ENCODE measurements around the gene MYH7.
"Not testable (repeated sequence)": the region's sequence is repeated elsewhere in the genome, so short reads cannot be mapped to it uniquely, and the experiment has no call there.

The MYH7 gene

GRCh38 chr14:23430016-23430722, 5.3 kb downstream of the MYH7 start:
- no peaks in the 10 kb centered on the region for H3F3A ChIP-seq (ENCODE audit: insufficient read depth)
- peaks cover 4% of the 10 kb centered on the region; the same call in 1 of the 2 replicates for H3K27me3 ChIP-seq (ENCODE audit: low read length)
- H3K4me2 ChIP-seq (ENCODE audit: low read depth, low read length, poor library complexity, severe bottlenecking): no peak overlapping the region
- TF ChIP-seq, protein P1, sequence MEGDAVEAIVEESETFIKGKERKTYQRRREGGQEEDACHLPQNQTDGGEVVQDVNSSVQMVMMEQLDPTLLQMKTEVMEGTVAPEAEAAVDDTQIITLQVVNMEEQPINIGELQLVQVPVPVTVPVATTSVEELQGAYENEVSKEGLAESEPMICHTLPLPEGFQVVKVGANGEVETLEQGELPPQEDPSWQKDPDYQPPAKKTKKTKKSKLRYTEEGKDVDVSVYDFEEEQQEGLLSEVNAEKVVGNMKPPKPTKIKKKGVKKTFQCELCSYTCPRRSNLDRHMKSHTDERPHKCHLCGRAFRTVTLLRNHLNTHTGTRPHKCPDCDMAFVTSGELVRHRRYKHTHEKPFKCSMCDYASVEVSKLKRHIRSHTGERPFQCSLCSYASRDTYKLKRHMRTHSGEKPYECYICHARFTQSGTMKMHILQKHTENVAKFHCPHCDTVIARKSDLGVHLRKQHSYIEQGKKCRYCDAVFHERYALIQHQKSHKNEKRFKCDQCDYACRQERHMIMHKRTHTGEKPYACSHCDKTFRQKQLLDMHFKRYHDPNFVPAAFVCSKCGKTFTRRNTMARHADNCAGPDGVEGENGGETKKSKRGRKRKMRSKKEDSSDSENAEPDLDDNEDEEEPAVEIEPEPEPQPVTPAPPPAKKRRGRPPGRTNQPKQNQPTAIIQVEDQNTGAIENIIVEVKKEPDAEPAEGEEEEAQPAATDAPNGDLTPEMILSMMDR (IDR thresholded peaks at IDR 0.05; ENCODE audit: insufficient read depth, low read length, poor library complexity, severe bottlenecking): no peak
- no peak for TF ChIP-seq EZH2phosphoT487 (conservative IDR thresholded peaks at IDR 0.05; ENCODE audit: low read length)
- H4K20me1 ChIP-seq (ENCODE audit: low read depth, low read length): no peaks in the 10 kb centered on the region
- no peaks in the 10 kb centered on the region for H3K9me3 ChIP-seq (ENCODE audit: insufficient read depth, low read length)
- no peak overlapping the region for H3K4me3 ChIP-seq (ENCODE audit: insufficient read depth, low read length, poor library complexity, severe bottlenecking)
- no peak overlapping the region for H3K9ac ChIP-seq (ENCODE audit: low read length)
- no peaks in the 10 kb centered on the region for H3K36me3 ChIP-seq (ENCODE audit: low read length)
- H3K9me2 ChIP-seq (replicated peaks; ENCODE audit: insufficient read depth, low read length): no peaks in the 10 kb centered on the region
- no peaks in the 10 kb centered on the region for H3K79me2 ChIP-seq (ENCODE audit: insufficient read depth, low read length)
- no peak overlapping the region for H3K27ac ChIP-seq (ENCODE audit: low read depth, low read length)
- H2AFZ ChIP-seq (ENCODE audit: low read depth, low read length, severe bottlenecking): no peak overlapping the region

DNA sequence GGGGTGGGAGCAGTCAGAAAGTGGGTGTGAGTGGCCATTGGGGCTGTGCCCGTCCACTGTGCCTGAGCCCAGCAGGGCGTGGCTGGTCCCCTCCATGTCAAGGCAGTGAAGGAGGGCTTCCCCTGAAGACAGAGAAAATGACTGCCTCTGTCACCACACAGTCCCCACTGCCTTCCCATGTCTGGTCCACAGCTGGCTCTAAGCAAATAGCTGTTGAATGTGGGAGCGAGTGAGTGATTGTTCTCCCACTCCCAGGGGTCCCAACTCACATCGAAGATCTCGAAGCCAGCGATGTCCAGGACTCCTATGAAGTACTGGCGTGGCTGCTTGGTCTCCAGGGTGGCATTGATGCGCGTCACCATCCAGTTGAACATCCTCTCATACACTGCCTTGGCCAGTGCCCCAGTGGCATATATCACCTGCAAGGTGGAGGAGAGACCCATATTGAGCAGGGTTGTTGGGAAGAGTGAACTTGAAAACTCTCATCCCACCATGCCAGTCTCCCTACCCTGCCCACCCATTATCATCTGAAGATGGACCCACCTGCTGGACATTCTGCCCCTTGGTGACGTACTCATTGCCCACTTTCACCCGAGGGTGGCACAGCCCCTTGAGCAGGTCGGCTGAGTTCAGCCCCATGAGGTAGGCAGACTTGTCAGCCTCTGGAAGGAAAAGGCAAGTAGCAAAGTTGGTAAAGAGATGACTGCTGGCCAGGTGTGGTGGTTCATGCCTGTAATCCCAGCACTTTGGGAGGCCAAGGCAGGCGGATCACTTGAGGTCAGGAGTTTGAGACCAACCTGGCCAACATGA, 6.6 kb downstream of the MYH7 start:
- Histone ChIP-seq H3K27me3 (ENCODE audit: low read length) (peaks cover 4% of the 10 kb centered on the region; the same call in 1 of the 2 replicates), H3K9me3 (ENCODE audit: insufficient read depth, low read length) (no peaks in the 10 kb centered on the region), H2AFZ (ENCODE audit: low read depth, low read length, severe bottlenecking) (no peak overlapping the region), H3K4me2 (ENCODE audit: low read depth, low read length, poor library complexity, severe bottlenecking) (no peak overlapping the region), H3K36me3 (ENCODE audit: low read length) (no peaks in the 10 kb centered on the region), H4K20me1 (ENCODE audit: low read depth, low read length) (no peaks in the 10 kb centered on the region), H3K27ac (ENCODE audit: low read depth, low read length) (no peak overlapping the region), H3F3A (ENCODE audit: insufficient read depth) (no peaks in the 10 kb centered on the region), H3K9me2 (replicated peaks; ENCODE audit: insufficient read depth, low read length) (no peaks in the 10 kb centered on the region), H3K4me3 (ENCODE audit: insufficient read depth, low read length, poor library complexity, severe bottlenecking) (no peak overlapping the region), H3K9ac (ENCODE audit: low read length) (no peak overlapping the region), H3K79me2 (ENCODE audit: insufficient read depth, low read length) (no peaks in the 10 kb centered on the region)
- TF ChIP-seq, protein P1 (IDR thresholded peaks at IDR 0.05; ENCODE audit: insufficient read depth, low read length, poor library complexity, severe bottlenecking): no peak
- TF ChIP-seq EZH2phosphoT487 (conservative IDR thresholded peaks at IDR 0.05; ENCODE audit: low read length): no peak

DNA sequence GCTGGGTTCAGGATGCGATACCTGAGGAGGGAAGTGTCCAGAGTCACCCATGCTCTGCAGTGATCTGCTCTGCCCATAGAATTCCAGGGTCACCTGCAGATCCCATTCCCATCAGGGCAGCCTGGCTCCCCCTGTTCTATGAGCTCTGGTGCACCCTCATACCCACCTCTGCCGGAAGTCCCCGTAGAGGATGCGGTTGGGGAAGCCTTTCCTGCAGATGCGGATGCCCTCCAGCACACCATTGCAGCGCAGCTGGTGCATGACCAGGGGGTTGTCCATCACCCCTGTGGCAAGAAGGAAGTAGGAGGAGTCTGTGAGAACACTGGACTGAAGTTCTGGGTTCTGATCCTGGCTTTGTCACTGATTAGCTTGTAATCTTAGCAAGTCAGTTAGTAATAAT, 9.7 kb downstream of the MYH7 start:
- not testable (repeated sequence) for H3K4me2 ChIP-seq (ENCODE audit: low read depth, low read length, poor library complexity, severe bottlenecking); H3K36me3 ChIP-seq (ENCODE audit: low read length); H3K9ac ChIP-seq (ENCODE audit: low read length); H3K27me3 ChIP-seq (ENCODE audit: low read length); H3K27ac ChIP-seq (ENCODE audit: low read depth, low read length); H3K9me3 ChIP-seq (ENCODE audit: insufficient read depth, low read length); H4K20me1 ChIP-seq (ENCODE audit: low read depth, low read length); H3K79me2 ChIP-seq (ENCODE audit: insufficient read depth, low read length); H3K9me2 ChIP-seq (replicated peaks; ENCODE audit: insufficient read depth, low read length); H2AFZ ChIP-seq (ENCODE audit: low read depth, low read length, severe bottlenecking); H3K4me3 ChIP-seq (ENCODE audit: insufficient read depth, low read length, poor library complexity, severe bottlenecking); H3F3A ChIP-seq (ENCODE audit: insufficient read depth)

- H4K20me1 ChIP-seq (ENCODE audit: low read depth, low read length): no peaks in the 10 kb centered on the region
- H3F3A ChIP-seq (ENCODE audit: insufficient read depth): no peaks in the 10 kb centered on the region
- H3K9me2 ChIP-seq (replicated peaks; ENCODE audit: insufficient read depth, low read length): no peaks in the 10 kb centered on the region
- no peak overlapping the region for H3K9ac ChIP-seq (ENCODE audit: low read length)
- H3K27me3 ChIP-seq (ENCODE audit: low read length): peaks cover 4% of the 10 kb centered on the region; the same call in 1 of the 2 replicates
- no peaks in the 10 kb centered on the region for H3K9me3 ChIP-seq (ENCODE audit: insufficient read depth, low read length)
- no peak overlapping the region for H3K4me2 ChIP-seq (ENCODE audit: low read depth, low read length, poor library complexity, severe bottlenecking)
- no peak overlapping the region for H3K4me3 ChIP-seq (ENCODE audit: insufficient read depth, low read length, poor library complexity, severe bottlenecking)
- no peaks in the 10 kb centered on the region for H3K36me3 ChIP-seq (ENCODE audit: low read length)
- no peak overlapping the region for H2AFZ ChIP-seq (ENCODE audit: low read depth, low read length, severe bottlenecking)
- no peak overlapping the region for H3K27ac ChIP-seq (ENCODE audit: low read depth, low read length)
- TF ChIP-seq, protein P1 (IDR thresholded peaks at IDR 0.05; ENCODE audit: insufficient read depth, low read length, poor library complexity, severe bottlenecking): no peak
- TF ChIP-seq EZH2phosphoT487 (conservative IDR thresholded peaks at IDR 0.05; ENCODE audit: low read length): no peak
- no peaks in the 10 kb centered on the region for H3K79me2 ChIP-seq (ENCODE audit: insufficient read depth, low read length)
Measured at GRCh38 chr14:23425169-23425568, 10.3 kb downstream of the MYH7 start.
